ENCODE measurements around the gene HOXA2. TPM values are rescaled to one million over a fixed set of nuclear protein-coding genes. Genes with fewer than 3 reads are reported as not detected.

HOXA2 gene
- total and polyA plus RNA-seq, 2 of the 8 experiments (the other 6 are each of a cell fraction or from before 2014, with no cell fraction given): not detected

- H2BK20ac ChIP-seq (ENCODE audit: low read length): no peak overlapping the region
- POLR2A ChIA-PET (ENCODE audit: partially characterized antibody): interaction anchor here (1.1 to 2.8 kb wide), 2 partner anchors 8 to 11 kb away, joined by 3 to 6 read pairs; partner anchors contain the start of gene HOXA1
- H3K27me3 ChIP-seq (replicated peaks in 1 of 4; ENCODE audit: control insufficient read depth in 3 of 4, extremely low read depth in 1 of 4, insufficient read depth in 3 of 4, low read length in 3 of 4): peaks cover 94 to 100% (median 98%) of the 10 kb centered on the region in 4 experiments
- H4K5ac ChIP-seq (ENCODE audit: insufficient read length, low read depth, low read length): no peak overlapping the region
- no peak overlapping the region for H3K56ac ChIP-seq (replicated peaks; ENCODE audit: insufficient read length, low read depth, low read length)
- no peak overlapping the region for H3K9ac ChIP-seq (replicated peaks in 1 of 4; ENCODE audit: extremely low read depth in 1 of 4, low read depth in 3 of 4, low read length in 3 of 4)
- 0 out of 2 replicates have a peak, but pooled peaks cover 1% of the 10 kb centered on the region for H3K23me2 ChIP-seq (ENCODE audit: low read depth, low read length)
- H3K4me2 ChIP-seq (ENCODE audit: insufficient read depth in 1 of 2, low read depth in 2 of 2, low read length in 2 of 2): no peak overlapping the region
- CTCF ChIA-PET (ENCODE audit: partially characterized antibody): interaction anchor here (0.9 to 1.2 kb wide), 4 partner anchors 8 to 16 kb away, joined by 3 to 5 read pairs (median 3); no protein-coding TSS in a partner anchor
- H4K91ac ChIP-seq (replicated peaks; ENCODE audit: insufficient read length, low read length): no peak overlapping the region
- H2AFZ ChIP-seq (ENCODE audit: low read length): no peak overlapping the region
- DNase-seq (ENCODE audit: low read depth in 1 of 2, low spot score in 2 of 2) (no peak), FAIRE-seq (no peak)
- no peak overlapping the region for H2BK120ac ChIP-seq (replicated peaks; ENCODE audit: low read depth, low read length)
- H3K79me1 ChIP-seq (ENCODE audit: low read depth, low read length): no peaks in the 10 kb centered on the region
- H3K36me3 ChIP-seq (ENCODE audit: control insufficient read depth in 2 of 4, insufficient read depth in 4 of 4, low read length in 3 of 4): peaks cover 0 to 11% (median 0%) of the 10 kb centered on the region in 4 experiments; a peak in 1 of 8 replicates
- H3K4me3 ChIP-seq (ENCODE audit: extremely low read depth in 1 of 4, insufficient read depth in 2 of 4, low read depth in 3 of 4, low read length in 4 of 4): no peak overlapping the region
- H4K8ac ChIP-seq (ENCODE audit: extremely low read depth, insufficient read depth, low read length): no peak overlapping the region
- H3K14ac ChIP-seq (ENCODE audit: insufficient read length): no peak overlapping the region
- no peaks in the 10 kb centered on the region for H3K79me2 ChIP-seq (ENCODE audit: control insufficient read depth in 1 of 2, insufficient read depth in 2 of 2, low read length in 2 of 2)
- H2BK15ac ChIP-seq (ENCODE audit: low read length): no peak overlapping the region
- no peak overlapping the region for H3K4ac ChIP-seq (replicated peaks; ENCODE audit: insufficient read length, low read depth, low read length)
- H3K27ac ChIP-seq (ENCODE audit: low read depth, low read length): no peak overlapping the region
- peaks cover 0 to 14% (median 10%) of the 10 kb centered on the region in 4 experiments; a peak in 6 of 7 replicates for H3K4me1 ChIP-seq (replicated peaks in 1 of 4; ENCODE audit: control insufficient read depth in 3 of 4, insufficient read depth in 4 of 4, low read length in 3 of 4)
- no peak overlapping the region for H2BK12ac ChIP-seq (ENCODE audit: low read depth, low read length)
- H2AK5ac ChIP-seq (ENCODE audit: low read depth, low read length): 0 out of 2 replicates have a peak overlapping the region, but pooled peaks have one; percentile 53
- peaks cover 17 to 37% of the 10 kb centered on the region in 2 experiments for H4K20me1 ChIP-seq (replicated peaks in 1 of 2; ENCODE audit: control insufficient read depth in 1 of 2, insufficient read depth in 2 of 2, low read length in 2 of 2)
- H3K18ac ChIP-seq (ENCODE audit: extremely low read depth, low read length): no peak overlapping the region
- H3K9me3 ChIP-seq (ENCODE audit: insufficient read depth in 2 of 2, low read depth in 1 of 2, low read length in 1 of 2): no peaks in the 10 kb centered on the region
- WGBS, 2 experiments (ENCODE audit: extremely low coverage in 1 of 2, insufficient coverage in 1 of 2, insufficient read length in 1 of 2, insufficient replicate concordance in 2 of 2, low coverage in 1 of 2, low lambda C conversion rate in 2 of 2, missing lambda C conversion rate in 1 of 2): 25% methylated on average over 13 of the region's 13 CpGs; no CpG with 5 or more reads in 1 of the 2 experiments
- TF ChIP-seq PHF8 (conservative IDR thresholded peaks at IDR 0.05; ENCODE audit: low read depth, low read length) (no peak), RNF2 (IDR thresholded peaks at IDR 0.05; ENCODE audit: borderline replicate concordance, low read depth, low read length, missing control alignments, poor library complexity, severe bottlenecking) (peak; percentile 78)
- no peak overlapping the region for H2BK5ac ChIP-seq (ENCODE audit: low read depth, low read length)
- H3K23ac ChIP-seq (ENCODE audit: insufficient read length): no peak overlapping the region
These were observed 2.0 kb upstream of the HOXA2 start for GRCh38 chr7:27104341-27105058.
